A673 (cell line): ENCODE data around the gene ARL6. TPM values are rescaled to one million over a fixed set of nuclear protein-coding genes. Genes with fewer than 3 reads are reported as not detected.

ENCODE experiments used
- BruUV-seq: library from RNA; stranded (reverse); fragments of 400-500 nt; replicated peaks from 2 replicates; lab custom pipeline; 2021; lab: Mats Ljungman, UMichigan
- CTCF ChIA-PET: fragments of 300-600 bp; sonication (Branson Sonifier 250); formaldehyde crosslinking; loops from one replicate; lab custom pipeline; 2022; ENCODE audit warnings: antibody characterized with exemption; lab: Charles Lee
- POLR2A ChIA-PET: fragments of 300-600 bp; sonication (Branson Sonifier 250); formaldehyde crosslinking; loops from one replicate; lab custom pipeline; 2022; ENCODE audit warnings: antibody characterized with exemption; ENCODE audit not compliant: low non-redundant PET; lab: Charles Lee
- DNase-seq: peaks from one replicate; pipeline ENCODE4 v3.0.0-alpha.2; 2015; ENCODE audit warnings: low spot score
- H3K27ac ChIP-seq: fragments of 200-600 bp; sonication (generic); 2 replicates; pipeline ENCODE4 v1.5.1; 2016; ENCODE audit warnings: mixed run types, low read depth, mild to moderate bottlenecking, mixed read lengths, antibody characterized with exemption, low read length; ENCODE audit not compliant: poor library complexity, severe bottlenecking
- H3K27me3 ChIP-seq: fragments of 200-600 bp; sonication (generic); replicated peaks from 2 replicates; pipeline ENCODE4 v1.6.1; 2017; ENCODE audit warnings: mixed run types, low read depth, mild to moderate bottlenecking, mixed read lengths, antibody characterized with exemption, low read length; ENCODE audit not compliant: insufficient read depth, poor library complexity
- H3K36me3 ChIP-seq: fragments of 200-600 bp; sonication (generic); 2 replicates; pipeline ENCODE4 v1.6.1; 2016; ENCODE audit warnings: mixed run types, mild to moderate bottlenecking, mixed read lengths, antibody characterized with exemption, low read length; ENCODE audit not compliant: insufficient read depth, poor library complexity, severe bottlenecking
- H3K4me1 ChIP-seq: fragments of 200-600 bp; sonication (generic); 2 replicates; pipeline ENCODE4 v1.6.1; 2017; ENCODE audit warnings: mixed run types, mild to moderate bottlenecking, mixed read lengths, antibody characterized with exemption, low read length; ENCODE audit not compliant: insufficient read depth, poor library complexity, severe bottlenecking
- H3K4me3 ChIP-seq: fragments of 200-600 bp; sonication (generic); 2 replicates; pipeline ENCODE4 v1.5.1; 2016; ENCODE audit warnings: low read depth, mixed run types, mild to moderate bottlenecking, mixed read lengths, low read length; ENCODE audit not compliant: poor library complexity, severe bottlenecking
- H3K9me3 ChIP-seq: fragments of 200-600 bp; sonication (generic); 2 replicates; pipeline ENCODE4 v1.6.1; 2016; ENCODE audit warnings: mixed run types, low read depth, mild to moderate bottlenecking, mixed read lengths, antibody characterized with exemption, low read length; ENCODE audit not compliant: poor library complexity, severe bottlenecking
- EZH2 ChIP-seq: fragments of 200-600 bp; sonication (generic); IDR thresholded peaks from 2 replicates; pipeline ENCODE4 v1.6.1; 2017; ENCODE audit warnings: borderline replicate concordance, low read depth, mild to moderate bottlenecking, mixed read lengths, antibody characterized with exemption, low read length; ENCODE audit not compliant: poor library complexity, severe bottlenecking
- intact Hi-C: fragments of 100-400 bp; cut with micrococcal nuclease; formaldehyde crosslinking; loops from one replicate; pipeline ENCODE4 v1.10.0; 2022; ENCODE audit not compliant: unreplicated experiment
- total RNA-seq: library from RNA; stranded (reverse); gene quantifications from 2 replicates; pipeline ENCODE4 v1.2.3, GENCODE V29; 2021
- TF ChIP-seq, protein P1 (sequence below): fragments of 300-800, 200-600 bp; sonication (generic); conservative IDR thresholded peaks from 2 replicates; pipeline ENCODE4 v1.5.1; 2017; ENCODE audit warnings: low read depth, mild to moderate bottlenecking, antibody characterized with exemption, low read length, moderate library complexity, mixed read lengths

Gene ARL6
- total RNA-seq, 1 experiment from 2014 or later: 8.4 TPM

DNA sequence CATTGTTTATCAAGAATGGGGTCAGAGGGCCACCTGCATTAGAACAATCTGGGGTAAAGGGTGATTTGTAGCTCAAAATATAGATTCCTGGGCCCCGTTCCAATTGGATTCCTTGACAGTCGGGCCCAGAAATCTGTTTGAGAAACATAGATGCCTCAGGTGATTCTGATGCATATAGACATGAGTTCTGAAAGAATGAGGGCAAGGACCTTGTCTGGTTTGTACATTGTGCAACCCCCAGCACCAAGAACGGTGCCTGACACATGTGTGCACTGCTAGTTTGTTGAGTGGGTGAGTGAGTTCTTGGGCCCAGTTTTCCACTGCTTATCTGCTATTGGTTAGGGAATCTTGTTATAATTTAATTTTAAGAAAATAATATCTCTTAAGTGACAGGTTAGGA, 73.8 kb downstream of the ARL6 start:
- DNase-seq: no peak
- Histone ChIP-seq H3K4me1 (no peaks in the 10 kb centered on the region), H3K36me3 (no peaks in the 10 kb centered on the region), H3K27me3 (no peaks in the 10 kb centered on the region), H3K27ac (no peak overlapping the region), H3K9me3 (no peaks in the 10 kb centered on the region), H3K4me3 (no peak overlapping the region)
- TF ChIP-seq, protein P1, sequence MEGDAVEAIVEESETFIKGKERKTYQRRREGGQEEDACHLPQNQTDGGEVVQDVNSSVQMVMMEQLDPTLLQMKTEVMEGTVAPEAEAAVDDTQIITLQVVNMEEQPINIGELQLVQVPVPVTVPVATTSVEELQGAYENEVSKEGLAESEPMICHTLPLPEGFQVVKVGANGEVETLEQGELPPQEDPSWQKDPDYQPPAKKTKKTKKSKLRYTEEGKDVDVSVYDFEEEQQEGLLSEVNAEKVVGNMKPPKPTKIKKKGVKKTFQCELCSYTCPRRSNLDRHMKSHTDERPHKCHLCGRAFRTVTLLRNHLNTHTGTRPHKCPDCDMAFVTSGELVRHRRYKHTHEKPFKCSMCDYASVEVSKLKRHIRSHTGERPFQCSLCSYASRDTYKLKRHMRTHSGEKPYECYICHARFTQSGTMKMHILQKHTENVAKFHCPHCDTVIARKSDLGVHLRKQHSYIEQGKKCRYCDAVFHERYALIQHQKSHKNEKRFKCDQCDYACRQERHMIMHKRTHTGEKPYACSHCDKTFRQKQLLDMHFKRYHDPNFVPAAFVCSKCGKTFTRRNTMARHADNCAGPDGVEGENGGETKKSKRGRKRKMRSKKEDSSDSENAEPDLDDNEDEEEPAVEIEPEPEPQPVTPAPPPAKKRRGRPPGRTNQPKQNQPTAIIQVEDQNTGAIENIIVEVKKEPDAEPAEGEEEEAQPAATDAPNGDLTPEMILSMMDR: no peak
- no peak for TF ChIP-seq EZH2
- intact Hi-C loops: no loop called here
- POLR2A ChIA-PET: no interaction called here
- CTCF ChIA-PET: interaction anchor here (0.6 kb wide), 1 partner anchor 101 kb away, joined by 3 read pairs; no protein-coding TSS in a partner anchor
- no TSS peak for BruUV-seq

DNA sequence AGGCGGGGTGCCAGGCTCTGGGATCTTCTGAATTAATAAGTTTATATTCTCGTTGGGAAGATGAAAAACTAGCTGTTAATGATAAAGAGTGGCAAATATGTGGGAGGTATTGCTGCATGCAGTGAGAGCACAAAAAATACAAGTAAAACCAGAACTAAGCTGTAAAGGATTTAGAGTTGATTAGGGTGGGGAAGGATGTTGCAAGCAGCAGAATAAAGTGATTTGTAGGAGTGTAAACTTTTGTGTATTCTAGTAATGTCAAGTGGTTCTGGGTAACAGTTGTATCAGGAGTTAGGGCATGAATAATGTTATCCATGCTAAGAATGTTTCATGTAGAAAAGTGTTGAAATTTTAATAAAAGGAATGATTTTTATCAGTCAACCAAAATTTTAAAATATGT, 75.4 kb downstream of the ARL6 start:
- ChIA-PET POLR2A (no interaction called here), CTCF (no interaction called here)
- Histone ChIP-seq H3K27me3 (no peaks in the 10 kb centered on the region), H3K27ac (no peak overlapping the region), H3K4me1 (no peaks in the 10 kb centered on the region), H3K4me3 (no peak overlapping the region), H3K36me3 (no peaks in the 10 kb centered on the region), H3K9me3 (no peaks in the 10 kb centered on the region)
- no TSS peak for BruUV-seq
- intact Hi-C loops: no loop called here
- no peak for DNase-seq
- TF ChIP-seq, protein P1: no peak
- TF ChIP-seq EZH2: no peak

DNA sequence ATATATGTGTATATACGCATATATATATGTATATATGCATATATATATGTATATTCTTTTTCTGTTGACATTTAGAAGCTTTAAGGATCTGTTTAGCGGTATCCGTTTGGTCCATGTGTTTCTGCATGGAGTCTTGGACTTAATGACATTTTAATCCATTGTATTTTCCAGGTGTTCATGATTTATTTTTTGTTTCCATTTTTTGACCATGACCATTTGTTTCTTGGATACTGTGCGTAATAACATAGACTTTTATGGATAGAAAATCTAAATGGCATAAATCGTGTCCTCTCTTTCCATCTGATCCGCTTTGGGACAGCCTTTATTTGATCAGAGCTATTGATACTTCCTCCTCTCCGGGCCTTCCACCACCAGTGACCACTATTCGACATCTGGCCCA, 76.7 kb downstream of the ARL6 start:
- CTCF ChIA-PET: no interaction called here

More for the DNA sequence above, 76.7 kb downstream of the ARL6 start:
- no peaks in the 10 kb centered on the region for H3K9me3 ChIP-seq
- intact Hi-C loops: no loop called here
- no peaks in the 10 kb centered on the region for H3K4me1 ChIP-seq
- no peak overlapping the region for H3K4me3 ChIP-seq
- POLR2A ChIA-PET: no interaction called here
- no peak overlapping the region for H3K27ac ChIP-seq
- H3K27me3 ChIP-seq: no peaks in the 10 kb centered on the region
- no peaks in the 10 kb centered on the region for H3K36me3 ChIP-seq
- TF ChIP-seq, protein P1: no peak
- no peak for TF ChIP-seq EZH2
- no TSS peak for BruUV-seq
- no peak for DNase-seq
